Transverse colon (tissue), 3 donors: ENCODE measurements around the gene NUTM2G.
"Not testable (repeated sequence)": the region's sequence is repeated elsewhere in the genome, so short reads cannot be mapped to it uniquely, and the experiment has no call there.

Experiments
- CTCF ChIP-seq, 5 experiments: fragments of 200-600 bp in 3 of 5; fragments of 450-650 bp in 2 of 5; sonication (generic) in 3 of 5; IDR thresholded peaks; 1 replicate in 2 of 5; 2 replicates in 3 of 5; pipeline ENCODE4 v1.5.1; 2016 to 2017; ENCODE audit warnings: antibody characterized with exemption in 5 of 5, inconsistent platforms in 3 of 5, mild to moderate bottlenecking in 2 of 5, moderate library complexity in 1 of 5
- EP300 ChIP-seq: sonication (generic); formaldehyde crosslinking; IDR thresholded peaks from one replicate; pipeline ENCODE4 v1.6.1; 2017; ENCODE audit warnings: antibody characterized with exemption, low read depth
- POLR2A ChIP-seq: fragments of 450-650 bp; IDR thresholded peaks from one replicate; pipeline ENCODE4 v1.6.1; 2016; ENCODE audit warnings: antibody characterized with exemption, mild to moderate bottlenecking, moderate library complexity

GRCh38 chr9:96972552-96972951 is 43.9 kb downstream of the NUTM2G start:
- TF ChIP-seq CTCF (IDR thresholded peaks at IDR 0.05); POLR2A; EP300: not testable (repeated sequence)
